ENCODE results near the gene RPS6KB1.
"Not testable (repeated sequence)": the region's sequence is repeated elsewhere in the genome, so short reads cannot be mapped to it uniquely, and the experiment has no call there.

GRCh38 chr17:59873414-59873813 lies 19.5 kb upstream of the RPS6KB1 start:
- not testable (repeated sequence) for TF ChIP-seq EZH2 (IDR thresholded peaks at IDR 0.05; ENCODE audit: insufficient read depth, poor library complexity, severe bottlenecking); EZH2phosphoT487 (IDR thresholded peaks at IDR 0.05; ENCODE audit: insufficient read depth, low read depth)

All from GM23248 (cell line).